H1 (cell line): Measurements from ENCODE around the gene TCHH. TPM values are rescaled to one million over a fixed set of nuclear protein-coding genes. Genes with fewer than 3 reads are reported as not detected.

ENCODE experiments used
- EZH2 ChIP-seq: fragments of 200-600 bp; sonication (generic); IDR thresholded peaks from 2 replicates; pipeline ENCODE4 v1.7.1; 2012; ENCODE audit warnings: low read depth, mild to moderate bottlenecking, moderate library complexity, low read length, inconsistent platforms; ENCODE audit not compliant: severe bottlenecking
- polyA plus RNA-seq, 7 experiments: library from polyadenylated mRNA; depleted of rRNA in 3 of 7; stranded (reverse) in 5 of 7; unstranded in 2 of 7; fragments of >200 nt in 5 of 7; fragments of 200-250 nt in 2 of 7; gene quantifications; 1 replicate in 5 of 7; 2 replicates in 1 of 7; 4 replicates in 1 of 7; pipeline versions ENCODE4 v1.2.1 to v1.2.3, GENCODE V29; 2011 to 2013; ENCODE audit warnings: missing spikeins in 2 of 7, mixed read lengths in 2 of 7
- total RNA-seq: library from RNA; stranded (reverse); fragmentation: NEBNext Ultra II Directional; extraction: Animal tissue kit (Norgen Biotek cat#: 25700); gene quantifications from 2 replicates; pipeline ENCODE4 v1.2.1, GENCODE V29; 2021

Gene TCHH
- total and polyA plus RNA-seq, 2 of the 8 experiments (the other 6 are each of a cell fraction or from before 2014, with no cell fraction given), result 0.02 to 0.07 TPM

- TF ChIP-seq EZH2, result peak; percentile 72
Observed at GRCh38 chr1:152111515-152111968, 3.7 kb downstream of the TCHH start (continued).
